ENCODE data around the gene LBHD1.
"Not testable (repeated sequence)": the region's sequence is repeated elsewhere in the genome, so short reads cannot be mapped to it uniquely, and the experiment has no call there.

Gene LBHD1

GRCh38 chr11:62693624-62694023 lies 21.6 kb upstream of the LBHD1 start:
- H3K23ac ChIP-seq (ENCODE audit: low read depth, low read length, poor library complexity); H3K9ac ChIP-seq (ENCODE audit: low read depth, low read length, poor library complexity); DNase-seq (ENCODE audit: low spot score); H3K4me2 ChIP-seq (ENCODE audit: insufficient read depth, low read length, poor library complexity, severe bottlenecking); H4K91ac ChIP-seq (ENCODE audit: low read depth, low read length, poor library complexity); H3K18ac ChIP-seq (ENCODE audit: low read length); H4K8ac ChIP-seq (ENCODE audit: low read depth, low read length); H3K9me3 ChIP-seq (replicated peaks in 1 of 2; ENCODE audit: control insufficient read depth in 2 of 2, insufficient read depth in 1 of 2, low read depth in 1 of 2, low read length in 2 of 2); H2BK15ac ChIP-seq (ENCODE audit: low read length); H2AK5ac ChIP-seq (ENCODE audit: low read depth, low read length); H3K4me3 ChIP-seq (ENCODE audit: low read length in 2 of 2); H3K4me1 ChIP-seq (ENCODE audit: control insufficient read depth in 2 of 2, insufficient read depth in 1 of 2, low read depth in 1 of 2, low read length in 2 of 2); H3K27ac ChIP-seq (replicated peaks; ENCODE audit: low read length); H2BK120ac ChIP-seq (ENCODE audit: low read depth, low read length); H2AFZ ChIP-seq (ENCODE audit: low read length); H3K79me1 ChIP-seq (ENCODE audit: low read depth, low read length); H3K4ac ChIP-seq (ENCODE audit: low read length); H2BK12ac ChIP-seq (ENCODE audit: low read length); H3K27me3 ChIP-seq (ENCODE audit: control insufficient read depth in 3 of 3, insufficient read depth in 3 of 3, low read depth in 1 of 3, low read length in 3 of 3); H3K14ac ChIP-seq (ENCODE audit: low read length); H2BK5ac ChIP-seq (ENCODE audit: low read length): not testable (repeated sequence)
- peaks cover 31 to 72% of the 10 kb centered on the region in 2 donors for H3K36me3 ChIP-seq (replicated peaks in 1 of 2; ENCODE audit: control insufficient read depth in 2 of 2, insufficient read depth in 2 of 2, low read length in 2 of 2)
- no CpG with 5 or more reads among the region's 4 CpGs for WGBS, 2 donors (ENCODE audit: extremely low coverage in 2 of 2, insufficient read length in 2 of 2, insufficient replicate concordance in 1 of 2)

DNA sequence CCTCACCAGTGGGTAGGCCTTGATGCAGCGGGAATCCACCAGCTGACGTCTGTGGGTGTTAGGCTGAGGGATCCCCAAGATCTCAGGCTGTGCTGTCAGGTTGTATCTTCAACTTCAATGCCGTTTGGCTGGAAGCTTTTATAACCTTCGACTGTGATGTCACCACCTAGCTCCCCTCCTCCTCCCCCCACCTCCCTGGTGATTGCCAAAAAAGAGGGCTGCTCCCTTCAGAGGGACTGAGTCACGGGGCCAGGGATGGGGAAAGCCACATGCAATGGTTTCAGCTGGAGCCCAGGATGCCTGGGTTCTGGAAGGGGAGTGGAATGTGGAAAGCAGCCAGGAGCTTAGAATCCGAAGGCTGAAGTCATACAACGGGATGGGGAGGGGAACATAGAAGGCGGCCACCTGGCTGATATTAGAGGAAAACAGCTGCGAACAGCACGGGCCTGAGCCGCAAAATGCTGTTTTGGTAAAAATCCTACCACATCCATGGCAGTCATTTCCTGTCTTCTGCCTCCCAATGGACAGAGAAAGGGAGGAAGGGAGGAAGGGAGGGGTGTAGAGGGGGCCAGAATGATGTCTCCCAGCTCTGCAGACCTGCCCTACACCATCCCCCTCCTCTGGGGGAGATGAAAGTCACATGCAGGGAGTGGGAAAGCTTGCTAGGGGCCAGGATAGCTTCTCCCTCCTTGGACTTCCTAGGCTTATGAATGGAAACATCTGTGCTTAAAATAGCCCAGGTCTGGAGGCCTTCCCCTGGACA lies 17.5 kb upstream of the LBHD1 start, which contains the start of gene LRRN4CL:
Gene LRRN4CL (minus strand): TSS at position 110 of the 763 bp plus-strand sequence. CDS start 1,022 bp downstream, outside the sequence.
- Histone ChIP-seq H3K4me1 (ENCODE audit: control insufficient read depth in 2 of 2, insufficient read depth in 1 of 2, low read depth in 1 of 2, low read length in 2 of 2) (no peaks in the 10 kb centered on the region), H3K18ac (ENCODE audit: low read length) (no peak within 1 kb of the TSS), H3K27ac (replicated peaks; ENCODE audit: low read length) (no peak within 1 kb of the TSS), H4K8ac (ENCODE audit: low read depth, low read length) (no peak within 1 kb of the TSS), H3K4me3 (ENCODE audit: low read length in 2 of 2) (no peak within 1 kb of the TSS), H2BK120ac (ENCODE audit: low read depth, low read length) (no peak within 1 kb of the TSS), H2AFZ (ENCODE audit: low read length) (no peak within 1 kb of the TSS), H3K9ac (ENCODE audit: low read depth, low read length, poor library complexity) (no peak within 1 kb of the TSS), H2BK15ac (ENCODE audit: low read length) (no peak within 1 kb of the TSS), H2BK12ac (ENCODE audit: low read length) (no peak within 1 kb of the TSS), H2BK5ac (ENCODE audit: low read length) (peak within 1 kb of the TSS; percentile 24), H3K4ac (ENCODE audit: low read length) (no peak within 1 kb of the TSS), H3K23ac (ENCODE audit: low read depth, low read length, poor library complexity) (peak within 1 kb of the TSS; percentile 65), H3K36me3 (replicated peaks in 1 of 2; ENCODE audit: control insufficient read depth in 2 of 2, insufficient read depth in 2 of 2, low read length in 2 of 2) (peaks cover 29 to 53% of the 10 kb centered on the region in 2 donors), H3K79me1 (ENCODE audit: low read depth, low read length) (no peaks in the 10 kb centered on the region), H3K14ac (ENCODE audit: low read length) (no peak within 1 kb of the TSS), H4K91ac (ENCODE audit: low read depth, low read length, poor library complexity) (no peak within 1 kb of the TSS), H3K4me2 (ENCODE audit: insufficient read depth, low read length, poor library complexity, severe bottlenecking) (no peak within 1 kb of the TSS), H3K9me3 (replicated peaks in 1 of 2; ENCODE audit: control insufficient read depth in 2 of 2, insufficient read depth in 1 of 2, low read depth in 1 of 2, low read length in 2 of 2) (no peaks in the 10 kb centered on the region), H2AK5ac (ENCODE audit: low read depth, low read length) (no peak within 1 kb of the TSS), H3K27me3 (ENCODE audit: control insufficient read depth in 3 of 3, insufficient read depth in 3 of 3, low read depth in 1 of 3, low read length in 3 of 3) (no peaks in the 10 kb centered on the region)
- DNase-seq (ENCODE audit: low spot score) = no peak
- no CpG with 5 or more reads among the region's 11 CpGs for WGBS, 2 donors (ENCODE audit: extremely low coverage in 2 of 2, insufficient read length in 2 of 2, insufficient replicate concordance in 1 of 2)

GRCh38 chr11:62688491-62688890 lies 16.4 kb upstream of the LBHD1 start:
- Histone ChIP-seq H2BK5ac (ENCODE audit: low read length) (peak overlapping the region; percentile 24), H3K23ac (ENCODE audit: low read depth, low read length, poor library complexity) (peak overlapping the region; percentile 65), H3K4me2 (ENCODE audit: insufficient read depth, low read length, poor library complexity, severe bottlenecking) (no peak overlapping the region), H3K18ac (ENCODE audit: low read length) (no peak overlapping the region), H2BK12ac (ENCODE audit: low read length) (no peak overlapping the region), H3K4ac (ENCODE audit: low read length) (no peak overlapping the region), H2AFZ (ENCODE audit: low read length) (no peak overlapping the region), H4K91ac (ENCODE audit: low read depth, low read length, poor library complexity) (no peak overlapping the region), H3K27ac (replicated peaks; ENCODE audit: low read length) (no peak overlapping the region), H2BK15ac (ENCODE audit: low read length) (no peak overlapping the region), H2BK120ac (ENCODE audit: low read depth, low read length) (no peak overlapping the region), H4K8ac (ENCODE audit: low read depth, low read length) (no peak overlapping the region), H3K9ac (ENCODE audit: low read depth, low read length, poor library complexity) (no peak overlapping the region), H3K27me3 (ENCODE audit: control insufficient read depth in 3 of 3, insufficient read depth in 3 of 3, low read depth in 1 of 3, low read length in 3 of 3) (no peaks in the 10 kb centered on the region), H2AK5ac (ENCODE audit: low read depth, low read length) (no peak overlapping the region), H3K79me1 (ENCODE audit: low read depth, low read length) (no peaks in the 10 kb centered on the region), H3K4me3 (ENCODE audit: low read length in 2 of 2) (no peak overlapping the region), H3K14ac (ENCODE audit: low read length) (no peak overlapping the region), H3K4me1 (ENCODE audit: control insufficient read depth in 2 of 2, insufficient read depth in 1 of 2, low read depth in 1 of 2, low read length in 2 of 2) (no peaks in the 10 kb centered on the region), H3K36me3 (replicated peaks in 1 of 2; ENCODE audit: control insufficient read depth in 2 of 2, insufficient read depth in 2 of 2, low read length in 2 of 2) (peaks cover 26 to 43% of the 10 kb centered on the region in 2 donors), H3K9me3 (replicated peaks in 1 of 2; ENCODE audit: control insufficient read depth in 2 of 2, insufficient read depth in 1 of 2, low read depth in 1 of 2, low read length in 2 of 2) (no peaks in the 10 kb centered on the region)
- WGBS, 2 donors (ENCODE audit: extremely low coverage in 2 of 2, insufficient read length in 2 of 2, insufficient replicate concordance in 1 of 2) = no CpG with 5 or more reads among the region's 1 CpG
- DNase-seq (ENCODE audit: low spot score) = no peak

DNA sequence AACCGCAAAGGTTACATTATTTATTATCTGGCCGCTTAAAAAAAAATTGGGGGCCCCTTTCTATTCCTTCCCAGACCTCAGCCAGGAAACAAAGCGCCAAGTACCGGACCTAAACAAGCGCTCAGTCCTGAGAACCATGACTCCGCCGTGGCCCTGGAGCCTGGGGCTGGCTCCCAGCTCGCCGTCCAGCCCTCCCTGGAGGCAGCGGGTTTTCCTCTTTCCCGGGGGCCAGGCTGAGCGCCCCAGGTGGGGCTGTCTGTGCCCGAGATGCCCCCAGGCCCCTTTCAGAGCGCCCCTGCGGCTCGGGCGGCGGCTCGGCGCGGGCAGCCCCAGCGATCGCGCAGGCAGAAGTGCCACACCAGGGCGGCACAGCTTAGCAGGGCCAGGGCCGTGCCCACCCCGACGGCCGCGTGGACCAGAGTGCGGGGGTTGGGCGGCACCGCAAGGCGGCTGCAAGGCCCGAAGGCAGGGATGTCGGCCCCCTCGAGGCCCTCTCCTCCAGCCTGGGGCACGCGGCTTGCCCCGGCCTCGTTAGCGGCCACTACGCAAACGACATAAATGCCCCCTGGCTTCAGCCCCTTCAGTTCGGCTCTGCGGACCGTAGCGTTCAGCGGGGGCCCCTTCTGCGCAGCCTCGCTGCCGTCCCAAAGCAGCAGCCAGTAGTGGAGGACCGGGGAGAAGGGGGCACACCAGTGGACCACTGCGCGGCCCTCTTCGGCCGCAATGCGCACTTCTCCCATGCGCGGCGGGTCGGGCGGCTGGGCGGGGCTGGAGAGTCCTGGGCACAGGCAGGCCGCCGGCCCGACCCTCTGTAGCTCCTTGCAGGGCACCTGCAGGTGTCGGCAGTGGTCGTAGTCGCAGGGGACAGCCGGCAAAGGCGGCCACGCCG lies 15.7 kb upstream of the LBHD1 start:
- H3K18ac ChIP-seq (ENCODE audit: low read length) = no peak overlapping the region
- H3K79me1 ChIP-seq (ENCODE audit: low read depth, low read length) = no peaks in the 10 kb centered on the region
- no peaks in the 10 kb centered on the region for H3K9me3 ChIP-seq (replicated peaks in 1 of 2; ENCODE audit: control insufficient read depth in 2 of 2, insufficient read depth in 1 of 2, low read depth in 1 of 2, low read length in 2 of 2)
- no peak for DNase-seq (ENCODE audit: low spot score)
- peak overlapping the region; percentile 60 for H3K9ac ChIP-seq (ENCODE audit: low read depth, low read length, poor library complexity)
- no peak overlapping the region for H3K27ac ChIP-seq (replicated peaks; ENCODE audit: low read length)
- no peak overlapping the region for H3K4me3 ChIP-seq (ENCODE audit: low read length in 2 of 2)
- peak overlapping the region; percentile 11 for H3K4me2 ChIP-seq (ENCODE audit: insufficient read depth, low read length, poor library complexity, severe bottlenecking)
- H2AFZ ChIP-seq (ENCODE audit: low read length) = no peak overlapping the region
- H4K91ac ChIP-seq (ENCODE audit: low read depth, low read length, poor library complexity) = no peak overlapping the region
- H2BK120ac ChIP-seq (ENCODE audit: low read depth, low read length) = no peak overlapping the region
- H2BK15ac ChIP-seq (ENCODE audit: low read length) = peak overlapping the region; percentile 49
- WGBS, 2 donors (ENCODE audit: extremely low coverage in 2 of 2, insufficient read length in 2 of 2, insufficient replicate concordance in 1 of 2) = no CpG with 5 or more reads among the region's 74 CpGs
- peak overlapping the region; percentile 21 for H3K14ac ChIP-seq (ENCODE audit: low read length)
- peak overlapping the region; percentile 56 for H2AK5ac ChIP-seq (ENCODE audit: low read depth, low read length)
- peak overlapping the region; percentile 24 for H2BK5ac ChIP-seq (ENCODE audit: low read length)
- H3K4ac ChIP-seq (ENCODE audit: low read length) = no peak overlapping the region
- peak overlapping the region; percentile 65 for H3K23ac ChIP-seq (ENCODE audit: low read depth, low read length, poor library complexity)
- H3K36me3 ChIP-seq (replicated peaks in 1 of 2; ENCODE audit: control insufficient read depth in 2 of 2, insufficient read depth in 2 of 2, low read length in 2 of 2) = peaks cover 23 to 36% of the 10 kb centered on the region in 2 donors
- no peaks in the 10 kb centered on the region for H3K4me1 ChIP-seq (ENCODE audit: control insufficient read depth in 2 of 2, insufficient read depth in 1 of 2, low read depth in 1 of 2, low read length in 2 of 2)
- H3K27me3 ChIP-seq (ENCODE audit: control insufficient read depth in 3 of 3, insufficient read depth in 3 of 3, low read depth in 1 of 3, low read length in 3 of 3) = no peaks in the 10 kb centered on the region
- H4K8ac ChIP-seq (ENCODE audit: low read depth, low read length) = no peak overlapping the region
- no peak overlapping the region for H2BK12ac ChIP-seq (ENCODE audit: low read length)
